ENCODE measurements around the gene KIFC1. TPM values are rescaled to one million over a fixed set of nuclear protein-coding genes. Genes with fewer than 3 reads are reported as not detected.
"Not testable (repeated sequence)": the region's sequence is repeated elsewhere in the genome, so short reads cannot be mapped to it uniquely, and the experiment has no call there.

Gene KIFC1
- total RNA-seq, 4 donors from 2014 or later: 0.25 to 10.8 (median 3.1) TPM

- peak; percentile 68 for ATAC-seq (ENCODE audit: low FRiP score)
- no peak for DNase-seq (ENCODE audit: low spot score)
- no peak for TF ChIP-seq CTCF (IDR thresholded peaks at IDR 0.05)
These were observed 16.4 kb upstream of the KIFC1 start for GRCh38 chr6:33375143-33375671.

GRCh38 chr6:33377171-33377570 is 14.5 kb upstream of the KIFC1 start:
- DNase-seq (ENCODE audit: low spot score): no peak
- no peak for TF ChIP-seq CTCF (IDR thresholded peaks at IDR 0.05)
- no peak for ATAC-seq (ENCODE audit: low FRiP score)

DNA sequence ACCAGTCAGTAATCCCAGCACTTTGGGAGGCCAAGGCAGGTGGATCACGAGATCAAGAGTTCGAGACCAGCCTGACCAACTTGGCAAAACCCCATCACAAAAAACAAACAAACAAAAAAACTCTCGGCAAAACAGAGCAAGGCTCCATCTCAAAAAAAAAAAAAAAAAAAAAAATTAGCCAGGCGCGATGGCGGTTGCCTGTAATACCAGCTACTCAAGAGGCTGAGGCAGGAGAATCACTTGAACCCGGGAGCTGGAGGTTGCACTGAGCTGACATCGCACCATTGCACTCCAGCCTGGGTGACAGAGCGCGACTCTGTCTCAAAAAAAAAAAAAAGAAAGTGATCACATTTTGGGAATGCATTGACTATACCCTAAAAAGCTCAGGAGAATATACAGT is 12.4 kb upstream of the KIFC1 start:
- ATAC-seq (ENCODE audit: low FRiP score); DNase-seq (ENCODE audit: low spot score): not testable (repeated sequence)

GRCh38 chr6:33380272-33380981 is 11.2 kb upstream of the KIFC1 start:
- no peak for TF ChIP-seq CTCF (IDR thresholded peaks at IDR 0.05)
- DNase-seq (ENCODE audit: low spot score) (no peak), ATAC-seq (ENCODE audit: low FRiP score) (no peak)

- DNase-seq (ENCODE audit: low spot score) (no peak), ATAC-seq (ENCODE audit: low FRiP score) (peak; percentile 25)
- no peak for TF ChIP-seq CTCF (IDR thresholded peaks at IDR 0.05)
These were observed 8.0 kb upstream of the KIFC1 start for GRCh38 chr6:33383427-33384185.

GRCh38 chr6:33384581-33385020 is 7.0 kb upstream of the KIFC1 start:
- no peak for DNase-seq (ENCODE audit: low spot score)
- TF ChIP-seq CTCF (IDR thresholded peaks at IDR 0.05): no peak
- ATAC-seq (ENCODE audit: low FRiP score): peak; percentile 56

- ATAC-seq (ENCODE audit: low FRiP score): no peak
- no peak for DNase-seq (ENCODE audit: low spot score)
- no peak for TF ChIP-seq CTCF (IDR thresholded peaks at IDR 0.05)
These were observed 1.4 kb upstream of the KIFC1 start for GRCh38 chr6:33390173-33390572.

Measured in omental fat pad (tissue), 4 donors.